ENCODE measurements around the gene TTN. TPM values are rescaled to one million over a fixed set of nuclear protein-coding genes. Genes with fewer than 3 reads are reported as not detected.

TTN gene
- total RNA-seq, 1 donor from 2014 or later, result 0.50 TPM

DNA sequence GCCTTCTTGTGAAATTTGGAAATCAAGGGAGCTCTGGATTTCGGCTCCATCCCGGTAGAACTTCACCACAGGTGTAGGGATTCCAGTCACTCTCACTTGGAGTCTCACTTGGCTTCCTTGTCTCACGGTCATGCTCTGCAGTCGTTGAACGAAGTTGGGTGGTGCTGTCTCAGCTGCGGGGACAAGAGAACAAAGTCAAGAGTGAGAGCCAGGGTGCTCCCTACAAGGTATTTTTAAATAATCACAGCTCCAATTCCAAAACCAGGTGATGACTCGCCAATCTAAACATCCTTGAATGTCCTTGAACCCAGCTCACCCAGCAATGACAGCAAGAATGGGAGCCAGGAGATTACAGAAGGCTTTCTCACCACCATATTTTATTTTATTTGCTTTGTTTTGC, 6.7 kb downstream of the TTN start:
- no peaks in the 10 kb centered on the region for H3K79me2 ChIP-seq (ENCODE audit: insufficient read depth, low read length)
- TF ChIP-seq, protein P1, sequence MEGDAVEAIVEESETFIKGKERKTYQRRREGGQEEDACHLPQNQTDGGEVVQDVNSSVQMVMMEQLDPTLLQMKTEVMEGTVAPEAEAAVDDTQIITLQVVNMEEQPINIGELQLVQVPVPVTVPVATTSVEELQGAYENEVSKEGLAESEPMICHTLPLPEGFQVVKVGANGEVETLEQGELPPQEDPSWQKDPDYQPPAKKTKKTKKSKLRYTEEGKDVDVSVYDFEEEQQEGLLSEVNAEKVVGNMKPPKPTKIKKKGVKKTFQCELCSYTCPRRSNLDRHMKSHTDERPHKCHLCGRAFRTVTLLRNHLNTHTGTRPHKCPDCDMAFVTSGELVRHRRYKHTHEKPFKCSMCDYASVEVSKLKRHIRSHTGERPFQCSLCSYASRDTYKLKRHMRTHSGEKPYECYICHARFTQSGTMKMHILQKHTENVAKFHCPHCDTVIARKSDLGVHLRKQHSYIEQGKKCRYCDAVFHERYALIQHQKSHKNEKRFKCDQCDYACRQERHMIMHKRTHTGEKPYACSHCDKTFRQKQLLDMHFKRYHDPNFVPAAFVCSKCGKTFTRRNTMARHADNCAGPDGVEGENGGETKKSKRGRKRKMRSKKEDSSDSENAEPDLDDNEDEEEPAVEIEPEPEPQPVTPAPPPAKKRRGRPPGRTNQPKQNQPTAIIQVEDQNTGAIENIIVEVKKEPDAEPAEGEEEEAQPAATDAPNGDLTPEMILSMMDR (IDR thresholded peaks at IDR 0.05; ENCODE audit: insufficient read depth, low read depth, low read length), result no peak
- no peak for TF ChIP-seq EZH2 (IDR thresholded peaks at IDR 0.05; ENCODE audit: insufficient read depth, low read length)
- no peaks in the 10 kb centered on the region for H3K4me1 ChIP-seq (ENCODE audit: insufficient read depth, low read length)
- Mint-ChIP-seq H3K36me3 (ENCODE audit: low read depth, unreplicated experiment) (no peaks in the 10 kb centered on the region), H3K27ac (ENCODE audit: unreplicated experiment) (no peak overlapping the region), H3K9me3 (ENCODE audit: unreplicated experiment) (peaks cover 4% of the 10 kb centered on the region), H3K27me3 (ENCODE audit: low read depth, unreplicated experiment) (no peaks in the 10 kb centered on the region), H3K4me1 (ENCODE audit: low read depth, unreplicated experiment) (peaks cover 1% of the 10 kb centered on the region), H3K4me3 (ENCODE audit: unreplicated experiment) (no peak overlapping the region)
- H3K27me3 ChIP-seq (ENCODE audit: insufficient read depth, low read length), result no peaks in the 10 kb centered on the region
- no peaks in the 10 kb centered on the region for H3K9me3 ChIP-seq (ENCODE audit: insufficient read depth, low read depth, low read length)
- no peak overlapping the region for H2AFZ ChIP-seq (ENCODE audit: low read depth, low read length)
- no peak overlapping the region for H3K4me2 ChIP-seq (ENCODE audit: low read length)
- no peak overlapping the region for H3K4me3 ChIP-seq (ENCODE audit: insufficient read depth, low read depth, low read length)
- FAIRE-seq (no peak), DNase-seq (ENCODE audit: low read depth) (no peak)
- H3K27ac ChIP-seq (ENCODE audit: low read depth, low read length), result no peak overlapping the region
- H4K20me1 ChIP-seq (ENCODE audit: insufficient read depth, low read length), result no peaks in the 10 kb centered on the region
- H3K36me3 ChIP-seq (ENCODE audit: insufficient read depth, low read length), result no peaks in the 10 kb centered on the region
- no peak overlapping the region for H3K9ac ChIP-seq (ENCODE audit: low read length)

- no peak overlapping the region for H3K4me3 ChIP-seq (ENCODE audit: insufficient read depth, low read depth, low read length)
- no peak for FAIRE-seq
- H3K4me3 Mint-ChIP-seq (ENCODE audit: unreplicated experiment), result no peak overlapping the region
- H3K36me3 ChIP-seq (ENCODE audit: insufficient read depth, low read length), result no peaks in the 10 kb centered on the region
- no peak overlapping the region for H3K9ac ChIP-seq (ENCODE audit: low read length)
- no peak for DNase-seq (ENCODE audit: low read depth)
- H3K4me1 Mint-ChIP-seq (ENCODE audit: low read depth, unreplicated experiment), result peaks cover 1% of the 10 kb centered on the region
- H3K4me1 ChIP-seq (ENCODE audit: insufficient read depth, low read length), result no peaks in the 10 kb centered on the region
- H3K27me3 Mint-ChIP-seq (ENCODE audit: low read depth, unreplicated experiment), result no peaks in the 10 kb centered on the region
- H3K27ac Mint-ChIP-seq (ENCODE audit: unreplicated experiment), result no peak overlapping the region
- H3K9me3 ChIP-seq (ENCODE audit: insufficient read depth, low read depth, low read length), result no peaks in the 10 kb centered on the region
- H3K79me2 ChIP-seq (ENCODE audit: insufficient read depth, low read length), result no peaks in the 10 kb centered on the region
- no peak overlapping the region for H3K27ac ChIP-seq (ENCODE audit: low read depth, low read length)
- no peak overlapping the region for H3K4me2 ChIP-seq (ENCODE audit: low read length)
- no peak overlapping the region for H2AFZ ChIP-seq (ENCODE audit: low read depth, low read length)
- peaks cover 4% of the 10 kb centered on the region for H3K9me3 Mint-ChIP-seq (ENCODE audit: unreplicated experiment)
- H4K20me1 ChIP-seq (ENCODE audit: insufficient read depth, low read length), result no peaks in the 10 kb centered on the region
- H3K27me3 ChIP-seq (ENCODE audit: insufficient read depth, low read length), result no peaks in the 10 kb centered on the region
- H3K36me3 Mint-ChIP-seq (ENCODE audit: low read depth, unreplicated experiment), result no peaks in the 10 kb centered on the region
- no peak for TF ChIP-seq EZH2 (IDR thresholded peaks at IDR 0.05; ENCODE audit: insufficient read depth, low read length)
These were observed 7.9 kb downstream of the TTN start for GRCh38 chr2:178799305-178799704.

DNA sequence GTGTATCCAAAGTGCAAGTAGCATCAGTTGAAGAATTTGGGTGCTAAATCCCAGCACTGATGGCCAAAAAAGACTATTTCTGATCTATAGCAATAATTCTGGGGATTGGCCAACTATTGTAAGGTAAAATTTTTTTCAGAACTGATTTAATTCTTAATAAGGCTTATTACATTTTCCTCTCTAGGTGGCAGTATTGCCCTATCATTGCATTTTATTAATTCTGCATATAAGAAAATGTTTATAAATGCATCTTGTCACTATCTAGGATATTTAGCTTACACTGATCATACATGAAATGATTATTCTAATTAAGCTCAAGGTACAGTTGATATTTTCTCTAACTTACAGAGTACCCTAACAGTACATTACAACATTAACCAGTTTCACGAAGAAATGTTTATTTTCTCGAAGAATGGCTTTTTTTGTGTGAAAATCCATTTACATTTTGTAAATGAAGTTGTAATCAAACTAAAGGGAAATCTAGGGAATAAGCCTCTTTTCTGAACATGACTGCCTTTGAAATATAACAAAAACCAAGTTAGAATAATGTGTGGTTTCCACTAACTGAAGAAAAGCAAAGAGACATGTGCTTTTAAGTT, 11.0 kb downstream of the TTN start:
- H3K27ac Mint-ChIP-seq (ENCODE audit: unreplicated experiment), result no peak overlapping the region
- TF ChIP-seq, protein P1 (IDR thresholded peaks at IDR 0.05; ENCODE audit: insufficient read depth, low read depth, low read length), result peak; percentile 53
- TF ChIP-seq EZH2 (IDR thresholded peaks at IDR 0.05; ENCODE audit: insufficient read depth, low read length), result no peak
- H3K4me1 Mint-ChIP-seq (ENCODE audit: low read depth, unreplicated experiment), result no peaks in the 10 kb centered on the region
- H3K27me3 ChIP-seq (ENCODE audit: insufficient read depth, low read length), result no peaks in the 10 kb centered on the region
- H3K27ac ChIP-seq (ENCODE audit: low read depth, low read length), result no peak overlapping the region
- H3K79me2 ChIP-seq (ENCODE audit: insufficient read depth, low read length), result no peaks in the 10 kb centered on the region
- peak; percentile 35 for DNase-seq (ENCODE audit: low read depth)
- H2AFZ ChIP-seq (ENCODE audit: low read depth, low read length), result no peak overlapping the region
- H3K27me3 Mint-ChIP-seq (ENCODE audit: low read depth, unreplicated experiment), result no peaks in the 10 kb centered on the region
- no peaks in the 10 kb centered on the region for H3K9me3 ChIP-seq (ENCODE audit: insufficient read depth, low read depth, low read length)
- no peaks in the 10 kb centered on the region for H3K36me3 ChIP-seq (ENCODE audit: insufficient read depth, low read length)
- no peak overlapping the region for H3K4me2 ChIP-seq (ENCODE audit: low read length)
- H3K4me3 Mint-ChIP-seq (ENCODE audit: unreplicated experiment), result no peak overlapping the region
- no peaks in the 10 kb centered on the region for H3K36me3 Mint-ChIP-seq (ENCODE audit: low read depth, unreplicated experiment)
- peaks cover 4% of the 10 kb centered on the region for H3K9me3 Mint-ChIP-seq (ENCODE audit: unreplicated experiment)
- FAIRE-seq, result peak; percentile 80
- no peak overlapping the region for H3K9ac ChIP-seq (ENCODE audit: low read length)
- no peaks in the 10 kb centered on the region for H4K20me1 ChIP-seq (ENCODE audit: insufficient read depth, low read length)
- H3K4me3 ChIP-seq (ENCODE audit: insufficient read depth, low read depth, low read length), result no peak overlapping the region
- no peaks in the 10 kb centered on the region for H3K4me1 ChIP-seq (ENCODE audit: insufficient read depth, low read length)
